ENCODE data around the gene TSPEAR.

Gene TSPEAR

DNA sequence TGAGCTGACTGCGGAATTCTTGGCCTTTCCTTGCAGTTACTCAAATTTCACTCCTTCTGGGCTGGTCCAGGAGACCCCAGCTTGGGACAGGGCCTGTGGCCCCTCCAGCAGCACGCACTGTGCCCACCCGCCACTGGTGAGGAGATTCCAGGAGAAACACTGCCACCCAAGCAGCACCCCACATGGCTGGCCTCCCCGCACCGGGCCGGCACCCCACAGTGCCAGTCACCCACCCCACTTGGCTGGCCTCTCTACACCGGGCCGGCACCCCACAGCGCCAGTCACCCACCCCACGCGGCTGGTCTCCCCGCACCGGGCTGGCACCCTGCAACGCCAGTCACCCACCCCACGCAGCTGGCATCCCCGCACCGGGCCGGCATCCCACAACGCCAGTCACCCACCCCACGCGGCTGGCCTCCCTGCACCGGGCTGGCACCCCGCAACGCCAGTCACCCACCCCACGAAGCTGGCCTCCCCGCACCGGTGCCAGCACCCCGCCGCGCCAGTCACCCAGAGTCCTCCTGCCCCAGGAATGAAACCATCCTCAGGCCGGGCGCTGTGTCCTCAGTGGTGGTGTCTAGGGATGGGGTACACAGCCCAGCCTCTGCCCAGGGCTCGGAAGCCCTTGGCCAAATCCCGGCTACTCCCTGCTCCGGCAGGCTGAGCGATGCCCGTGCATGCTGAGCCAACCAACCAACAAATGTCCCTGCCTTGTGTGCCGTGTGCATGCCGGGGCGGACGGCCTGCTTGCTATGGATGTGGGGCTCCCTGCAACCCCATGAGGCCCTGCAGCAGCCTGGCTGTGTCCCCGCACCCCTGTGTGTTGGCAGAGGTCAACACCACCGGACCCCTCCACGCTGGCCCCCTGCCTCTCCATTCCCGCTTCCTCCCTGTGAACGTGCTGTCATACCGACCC is 38.6 kb upstream of the TSPEAR start:
- TF ChIP-seq, protein P1, sequence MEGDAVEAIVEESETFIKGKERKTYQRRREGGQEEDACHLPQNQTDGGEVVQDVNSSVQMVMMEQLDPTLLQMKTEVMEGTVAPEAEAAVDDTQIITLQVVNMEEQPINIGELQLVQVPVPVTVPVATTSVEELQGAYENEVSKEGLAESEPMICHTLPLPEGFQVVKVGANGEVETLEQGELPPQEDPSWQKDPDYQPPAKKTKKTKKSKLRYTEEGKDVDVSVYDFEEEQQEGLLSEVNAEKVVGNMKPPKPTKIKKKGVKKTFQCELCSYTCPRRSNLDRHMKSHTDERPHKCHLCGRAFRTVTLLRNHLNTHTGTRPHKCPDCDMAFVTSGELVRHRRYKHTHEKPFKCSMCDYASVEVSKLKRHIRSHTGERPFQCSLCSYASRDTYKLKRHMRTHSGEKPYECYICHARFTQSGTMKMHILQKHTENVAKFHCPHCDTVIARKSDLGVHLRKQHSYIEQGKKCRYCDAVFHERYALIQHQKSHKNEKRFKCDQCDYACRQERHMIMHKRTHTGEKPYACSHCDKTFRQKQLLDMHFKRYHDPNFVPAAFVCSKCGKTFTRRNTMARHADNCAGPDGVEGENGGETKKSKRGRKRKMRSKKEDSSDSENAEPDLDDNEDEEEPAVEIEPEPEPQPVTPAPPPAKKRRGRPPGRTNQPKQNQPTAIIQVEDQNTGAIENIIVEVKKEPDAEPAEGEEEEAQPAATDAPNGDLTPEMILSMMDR (IDR thresholded peaks at IDR 0.05): no peak

DNA sequence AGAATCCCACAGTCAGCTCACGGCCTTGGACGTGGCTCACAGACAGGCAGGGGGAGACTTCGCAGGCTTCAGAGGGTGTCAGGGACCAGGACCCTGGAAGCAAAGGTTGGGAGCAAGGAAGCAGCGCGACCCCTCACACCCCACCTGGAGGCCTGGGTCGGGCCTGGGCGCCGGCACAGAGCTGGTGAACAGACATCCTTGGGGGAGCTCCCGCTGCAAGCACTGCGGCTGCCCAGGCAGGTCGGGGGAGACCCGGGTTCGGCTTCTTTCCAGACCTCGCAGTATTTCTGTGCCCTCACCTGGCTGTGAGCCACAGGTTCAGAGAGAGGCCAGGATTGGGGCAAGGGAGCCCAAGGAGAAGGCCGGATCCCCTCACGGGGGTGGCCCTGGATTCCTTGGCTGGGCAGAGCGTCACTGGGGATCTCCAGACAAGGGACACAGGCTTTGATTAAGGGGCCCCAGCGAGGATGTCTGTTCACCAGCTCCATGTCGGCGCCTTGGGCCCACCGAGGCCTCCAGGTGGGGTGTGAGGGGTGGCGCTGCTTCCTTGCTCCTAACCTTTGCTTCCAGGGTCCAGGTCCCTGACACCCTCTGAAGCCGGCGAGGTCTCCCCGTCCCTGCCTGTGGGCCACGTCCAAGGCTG is 37.9 kb upstream of the TSPEAR start:
- TF ChIP-seq, protein P1 (IDR thresholded peaks at IDR 0.05): no peak

DNA sequence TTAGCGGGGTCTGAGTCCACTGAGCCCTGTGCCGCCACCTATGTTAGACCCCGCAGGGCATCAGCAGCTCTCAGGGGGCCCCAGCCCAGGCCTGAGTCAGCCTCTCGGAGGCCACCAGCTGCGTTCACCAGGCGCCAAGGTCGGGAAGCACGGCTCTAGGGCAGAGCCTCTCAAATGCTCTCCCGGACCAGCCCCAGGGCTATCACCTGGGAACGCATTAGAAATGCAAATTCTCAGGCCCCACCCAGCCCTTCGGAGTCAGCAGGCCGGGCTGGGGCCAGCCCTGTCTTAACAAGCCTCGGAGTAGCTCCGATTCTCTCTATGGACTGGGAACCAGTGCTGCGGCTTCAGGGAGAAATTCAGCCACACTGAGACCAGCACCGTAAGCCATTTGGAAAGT is 37.2 kb upstream of the TSPEAR start:
- TF ChIP-seq, protein P1 (IDR thresholded peaks at IDR 0.05): no peak

DNA sequence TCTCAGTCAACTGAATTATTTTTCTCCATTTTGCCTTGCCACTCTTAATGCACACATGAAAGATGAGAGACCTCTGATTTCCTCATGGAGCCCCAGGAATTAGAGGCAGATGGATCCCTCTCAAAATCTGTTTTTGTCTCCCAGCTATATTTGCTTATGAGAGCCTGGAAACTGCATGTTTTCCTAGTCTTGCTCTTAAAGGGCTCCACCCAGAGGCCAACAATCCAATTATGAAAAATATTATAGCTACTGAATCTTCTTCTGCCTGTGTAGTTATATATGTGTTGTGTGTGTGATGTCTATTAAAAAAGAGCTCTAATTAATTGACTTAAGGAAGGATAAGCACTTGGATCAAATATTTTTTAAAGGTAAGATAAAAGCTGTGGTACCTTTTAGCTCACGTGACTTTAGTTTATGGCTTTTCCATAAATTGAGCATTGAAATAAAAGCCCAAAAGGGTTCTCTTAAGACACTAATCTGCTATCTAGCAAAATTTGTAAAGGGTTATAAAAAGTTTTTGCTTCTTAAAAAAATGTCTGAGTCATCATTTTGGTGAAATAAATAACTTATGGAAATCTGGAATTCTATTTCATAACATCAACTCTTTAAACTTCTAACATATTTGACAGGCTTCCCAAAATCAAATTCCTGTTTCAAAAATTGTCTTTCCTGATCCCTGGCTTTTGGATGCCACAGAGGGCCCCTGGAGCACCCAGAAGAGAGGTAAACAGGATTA is 31.2 kb upstream of the TSPEAR start:
- TF ChIP-seq, protein P1 (IDR thresholded peaks at IDR 0.05): peak; percentile 51

DNA sequence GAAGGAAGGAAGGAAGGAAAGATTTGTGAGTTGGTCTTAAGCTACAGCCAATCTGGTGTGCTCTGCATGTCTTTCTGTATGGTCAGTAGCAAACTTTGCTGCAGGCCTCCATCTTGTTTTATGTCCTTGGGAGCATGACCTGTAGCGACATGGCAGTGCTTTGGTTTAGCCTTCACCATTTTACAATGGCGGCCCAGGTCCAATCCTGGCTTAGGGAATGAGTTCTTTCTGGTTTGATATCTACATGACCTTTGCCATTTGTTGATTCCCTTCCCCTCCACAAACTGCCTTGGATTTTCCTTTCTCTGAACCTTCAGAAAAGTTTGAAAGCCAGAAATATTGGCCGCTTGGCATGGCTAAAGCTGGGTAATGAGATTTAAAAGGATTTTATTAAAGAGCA is 30.5 kb upstream of the TSPEAR start:
- TF ChIP-seq, protein P1 (IDR thresholded peaks at IDR 0.05): no peak

DNA sequence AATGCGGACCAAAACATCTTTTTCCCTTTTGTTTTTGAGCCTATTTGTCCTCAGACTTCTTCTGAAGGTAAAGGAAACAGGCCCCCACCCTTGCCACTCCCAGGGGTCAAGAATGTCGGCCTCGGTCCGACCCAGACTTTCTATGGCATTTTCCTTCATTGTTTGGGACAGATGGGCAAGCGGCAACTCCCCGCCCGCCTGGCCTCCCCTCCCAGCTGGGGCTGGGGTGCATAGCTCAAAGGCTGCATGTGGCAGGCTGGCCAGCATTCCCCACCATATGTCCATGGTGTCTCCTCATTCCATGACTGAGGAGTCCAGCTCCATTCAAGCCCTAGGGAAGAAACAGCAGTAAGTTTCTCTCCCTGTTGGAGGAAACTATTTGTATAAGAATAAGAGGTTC is 29.4 kb upstream of the TSPEAR start:
- TF ChIP-seq, protein P1 (IDR thresholded peaks at IDR 0.05): no peak

DNA sequence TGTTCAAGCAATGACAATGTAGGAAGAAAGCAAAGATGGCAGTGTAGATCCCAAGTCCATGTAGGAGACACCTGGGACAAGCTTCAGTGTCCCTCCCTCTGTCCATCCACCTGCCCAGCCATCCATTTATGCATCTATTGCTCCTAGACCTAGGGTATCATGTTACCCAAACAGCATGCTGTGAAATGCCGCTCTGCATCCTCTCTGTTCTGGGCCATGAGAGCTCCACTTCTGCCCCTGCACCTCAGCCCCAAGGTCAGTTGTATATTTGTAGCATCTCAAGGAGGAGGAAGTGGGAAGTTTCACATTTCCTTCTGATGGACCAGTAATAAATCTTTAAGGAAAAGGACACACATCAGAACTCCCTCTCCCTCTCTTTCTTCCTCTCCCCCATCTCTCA is 27.9 kb upstream of the TSPEAR start:
- TF ChIP-seq, protein P1 (IDR thresholded peaks at IDR 0.05): no peak

Data from LNCAP (cell line).